Karpas-422 (cell line): Measurements from ENCODE around the gene DUSP8. TPM values are rescaled to one million over a fixed set of nuclear protein-coding genes. Genes with fewer than 3 reads are reported as not detected.

Experiments
- DNase-seq: peaks from one replicate; pipeline ENCODE4 v3.0.0-alpha.2; 2015
- H2AFZ ChIP-seq: fragments of 200-600 bp; sonication (generic); 2 replicates; pipeline ENCODE4 v1.6.1; 2014; ENCODE audit warnings: antibody characterized with exemption, low read length, mixed read lengths
- H3K27ac ChIP-seq: fragments of 200-600 bp; sonication (generic); 2 replicates; pipeline ENCODE4 v1.5.1; 2014; ENCODE audit warnings: mild to moderate bottlenecking, low read length, moderate library complexity
- H3K27me3 ChIP-seq: fragments of 200-600 bp; sonication (generic); 2 replicates; pipeline ENCODE4 v1.6.1; 2014; ENCODE audit warnings: low read length, mixed read lengths
- H3K36me3 ChIP-seq: fragments of 200-600 bp; sonication (generic); 2 replicates; pipeline ENCODE4 v1.6.1; 2014; ENCODE audit warnings: low read length, mixed read lengths; ENCODE audit not compliant: insufficient read depth
- H3K4me1 ChIP-seq: fragments of 200-600 bp; sonication (generic); 2 replicates; pipeline ENCODE4 v1.6.1; 2014; ENCODE audit warnings: mild to moderate bottlenecking, low read length, mixed read lengths
- H3K4me2 ChIP-seq: fragments of 200-600 bp; sonication (generic); 2 replicates; pipeline ENCODE4 v1.6.1; 2014; ENCODE audit warnings: low read length, low read depth, mild to moderate bottlenecking; ENCODE audit not compliant: poor library complexity, severe bottlenecking
- H3K4me3 ChIP-seq: fragments of 200-600 bp; sonication (generic); 2 replicates; pipeline ENCODE4 v1.5.1; 2014; ENCODE audit warnings: mild to moderate bottlenecking, antibody characterized with exemption, low read length, mixed read lengths
- H3K79me2 ChIP-seq: fragments of 200-600 bp; sonication (generic); 2 replicates; pipeline ENCODE4 v1.6.1; 2014; ENCODE audit warnings: mild to moderate bottlenecking, low read length, mixed read lengths
- H3K9ac ChIP-seq: fragments of 200-600 bp; sonication (generic); 2 replicates; pipeline ENCODE4 v1.6.0; 2014; ENCODE audit warnings: low read length
- H3K9me2 ChIP-seq: fragments of 200-600 bp; sonication (generic), shearing (Covaris generic); replicated peaks from 2 replicates; pipeline ENCODE4 v1.6.0; 2014; ENCODE audit warnings: mild to moderate bottlenecking, low read length, moderate library complexity; ENCODE audit not compliant: insufficient read depth
- H3K9me3 ChIP-seq: fragments of 300-700, 200-600 bp; sonication (generic); 2 replicates; pipeline ENCODE4 v1.6.1; 2014; ENCODE audit warnings: low read length, mixed read lengths
- H4K20me1 ChIP-seq: fragments of 200-600 bp; sonication (generic); 2 replicates; pipeline ENCODE4 v1.6.1; 2014; ENCODE audit warnings: mild to moderate bottlenecking, antibody characterized with exemption, low read length, low read depth; ENCODE audit not compliant: insufficient read depth
- total RNA-seq: library from RNA; depleted of rRNA; stranded (reverse); fragments of >200 nt; shearing (Covaris generic); gene quantifications from 2 replicates; pipeline ENCODE4 v1.2.3, GENCODE V29; 2014; ENCODE audit warnings: low replicate concordance

The DUSP8 gene
- total RNA-seq, 1 experiment from 2014 or later = not detected

- H3K4me1 ChIP-seq = no peaks in the 10 kb centered on the region
- no peaks in the 10 kb centered on the region for H3K79me2 ChIP-seq
- no peaks in the 10 kb centered on the region for H3K9me3 ChIP-seq
- H3K9ac ChIP-seq = no peak overlapping the region
- no peak overlapping the region for H3K4me3 ChIP-seq
- no peaks in the 10 kb centered on the region for H3K9me2 ChIP-seq
- no peaks in the 10 kb centered on the region for H3K27me3 ChIP-seq
- no peak overlapping the region for H3K27ac ChIP-seq
- H2AFZ ChIP-seq = no peak overlapping the region
- H3K4me2 ChIP-seq = no peak overlapping the region
- DNase-seq = no peak
- H3K36me3 ChIP-seq = no peaks in the 10 kb centered on the region
- H4K20me1 ChIP-seq = peaks cover 54% of the 10 kb centered on the region; the same call in 1 of the 2 replicates
These were observed 41.2 kb downstream of the DUSP8 start for GRCh38 chr11:1530686-1531448.

GRCh38 chr11:1529774-1530173, 42.3 kb downstream of the DUSP8 start:
- no peaks in the 10 kb centered on the region for H3K4me1 ChIP-seq
- no peaks in the 10 kb centered on the region for H3K79me2 ChIP-seq

GRCh38 chr11:1529286-1529685, 42.8 kb downstream of the DUSP8 start:
- Histone ChIP-seq H3K4me1 (no peaks in the 10 kb centered on the region), H2AFZ (no peak overlapping the region), H3K9ac (no peak overlapping the region), H3K79me2 (no peaks in the 10 kb centered on the region), H4K20me1 (peaks cover 62% of the 10 kb centered on the region; the same call in 1 of the 2 replicates), H3K27me3 (no peaks in the 10 kb centered on the region), H3K36me3 (no peaks in the 10 kb centered on the region), H3K9me3 (no peaks in the 10 kb centered on the region), H3K4me2 (no peak overlapping the region), H3K4me3 (no peak overlapping the region), H3K27ac (no peak overlapping the region), H3K9me2 (no peaks in the 10 kb centered on the region)
- no peak for DNase-seq

More at GRCh38 chr11:1529774-1530173, 42.3 kb downstream of the DUSP8 start:
- Histone ChIP-seq H3K9me2 (no peaks in the 10 kb centered on the region), H3K4me3 (no peak overlapping the region), H3K9me3 (no peaks in the 10 kb centered on the region), H4K20me1 (peaks cover 62% of the 10 kb centered on the region; the same call in 1 of the 2 replicates), H2AFZ (no peak overlapping the region), H3K27me3 (no peaks in the 10 kb centered on the region), H3K36me3 (no peaks in the 10 kb centered on the region), H3K27ac (no peak overlapping the region), H3K9ac (no peak overlapping the region), H3K4me2 (no peak overlapping the region)
- DNase-seq = no peak

GRCh38 chr11:1528710-1529109, 43.4 kb downstream of the DUSP8 start:
- peaks cover 67% of the 10 kb centered on the region for H4K20me1 ChIP-seq
- no peak overlapping the region for H3K27ac ChIP-seq
- DNase-seq = no peak
- H3K4me1 ChIP-seq = no peaks in the 10 kb centered on the region
- H3K9me2 ChIP-seq = no peaks in the 10 kb centered on the region
- H3K4me3 ChIP-seq = no peak overlapping the region
- H3K79me2 ChIP-seq = no peaks in the 10 kb centered on the region
- H3K4me2 ChIP-seq = no peak overlapping the region
- H2AFZ ChIP-seq = no peak overlapping the region
- H3K27me3 ChIP-seq = no peaks in the 10 kb centered on the region
- no peaks in the 10 kb centered on the region for H3K9me3 ChIP-seq
- no peak overlapping the region for H3K9ac ChIP-seq
- H3K36me3 ChIP-seq = no peaks in the 10 kb centered on the region

GRCh38 chr11:1526785-1527184, 45.3 kb downstream of the DUSP8 start:
- Histone ChIP-seq H3K9me3 (no peaks in the 10 kb centered on the region), H2AFZ (no peak overlapping the region), H3K4me3 (no peak overlapping the region), H3K9me2 (no peaks in the 10 kb centered on the region), H3K4me2 (no peak overlapping the region), H3K79me2 (no peaks in the 10 kb centered on the region), H4K20me1 (peaks cover 69% of the 10 kb centered on the region), H3K9ac (no peak overlapping the region), H3K27me3 (no peaks in the 10 kb centered on the region), H3K27ac (no peak overlapping the region), H3K36me3 (no peaks in the 10 kb centered on the region), H3K4me1 (no peaks in the 10 kb centered on the region)
- no peak for DNase-seq

GRCh38 chr11:1523779-1524178, 48.3 kb downstream of the DUSP8 start:
- DNase-seq = no peak
- H3K36me3 ChIP-seq = no peaks in the 10 kb centered on the region
- H2AFZ ChIP-seq = no peak overlapping the region
- no peak overlapping the region for H3K27ac ChIP-seq
- no peaks in the 10 kb centered on the region for H3K79me2 ChIP-seq
- H4K20me1 ChIP-seq = peaks cover 75% of the 10 kb centered on the region
- H3K9me3 ChIP-seq = no peaks in the 10 kb centered on the region
- no peak overlapping the region for H3K4me3 ChIP-seq
- H3K4me2 ChIP-seq = no peak overlapping the region
- H3K27me3 ChIP-seq = no peaks in the 10 kb centered on the region
- H3K9me2 ChIP-seq = no peaks in the 10 kb centered on the region
- no peaks in the 10 kb centered on the region for H3K4me1 ChIP-seq
- H3K9ac ChIP-seq = no peak overlapping the region

GRCh38 chr11:1523077-1523476, 49.0 kb downstream of the DUSP8 start:
- Histone ChIP-seq H3K36me3 (no peaks in the 10 kb centered on the region), H3K9me3 (no peaks in the 10 kb centered on the region), H3K4me1 (no peaks in the 10 kb centered on the region), H3K27ac (no peak overlapping the region), H3K4me2 (no peak overlapping the region), H3K27me3 (no peaks in the 10 kb centered on the region), H4K20me1 (peaks cover 76% of the 10 kb centered on the region), H3K79me2 (no peaks in the 10 kb centered on the region), H3K9ac (no peak overlapping the region), H2AFZ (no peak overlapping the region), H3K9me2 (no peaks in the 10 kb centered on the region), H3K4me3 (no peak overlapping the region)
- no peak for DNase-seq

- Histone ChIP-seq H3K9me3 (no peaks in the 10 kb centered on the region), H3K4me2 (no peak overlapping the region), H3K9ac (no peak overlapping the region), H3K36me3 (no peaks in the 10 kb centered on the region), H3K4me3 (no peak overlapping the region), H3K9me2 (no peaks in the 10 kb centered on the region), H3K27ac (no peak overlapping the region), H3K79me2 (no peaks in the 10 kb centered on the region), H4K20me1 (peaks cover 79% of the 10 kb centered on the region), H2AFZ (no peak overlapping the region), H3K27me3 (no peaks in the 10 kb centered on the region), H3K4me1 (no peaks in the 10 kb centered on the region)
- DNase-seq = no peak
These were observed 50.0 kb downstream of the DUSP8 start for GRCh38 chr11:1522081-1522424.
